Mononuclear cell (primary cell): Measurements from ENCODE around the gene STIM1. TPM values are rescaled to one million over a fixed set of nuclear protein-coding genes. Genes with fewer than 3 reads are reported as not detected.

Source experiments
- H3K27me3 ChIP-seq: 2 replicates; pipeline ENCODE4 v1.6.0; 2011; ENCODE audit warnings: low read length, control low read depth; ENCODE audit not compliant: insufficient read depth
- H3K4me1 ChIP-seq: 2 replicates; pipeline ENCODE4 v1.5.1; 2011; ENCODE audit warnings: mild to moderate bottlenecking, low read length, control low read depth; ENCODE audit not compliant: insufficient read depth
- H3K4me3 ChIP-seq: 2 replicates; pipeline ENCODE4 v1.5.1; 2011; ENCODE audit warnings: mild to moderate bottlenecking, low read length, moderate library complexity
- H3K9me3 ChIP-seq: 2 replicates; pipeline ENCODE4 v1.5.1; 2011; ENCODE audit warnings: low read depth, mild to moderate bottlenecking, control low read depth, low read length
- total RNA-seq: library from RNA; depleted of rRNA; stranded (reverse); fragments of >200 nt; gene quantifications from one replicate; pipeline ENCODE4 v1.2.3, GENCODE V29; 2012

The STIM1 gene
- total RNA-seq, 1 donor = 55.8 TPM

- Histone ChIP-seq H3K4me3 (no peak overlapping the region), H3K4me1 (peaks cover 19% of the 10 kb centered on the region)
Observed at GRCh38 chr11:3964935-3965604, 109.6 kb downstream of the STIM1 start.

GRCh38 chr11:3967695-3968094 is 112.2 kb downstream of the STIM1 start:
- no peaks in the 10 kb centered on the region for H3K9me3 ChIP-seq
- H3K4me3 ChIP-seq = no peak overlapping the region
- no peaks in the 10 kb centered on the region for H3K27me3 ChIP-seq
- peaks cover 15% of the 10 kb centered on the region for H3K4me1 ChIP-seq

More at GRCh38 chr11:3964935-3965604, 109.6 kb downstream of the STIM1 start:
- Histone ChIP-seq H3K9me3 (no peaks in the 10 kb centered on the region), H3K27me3 (no peaks in the 10 kb centered on the region)

GRCh38 chr11:3969200-3969599 is 113.7 kb downstream of the STIM1 start:
- no peaks in the 10 kb centered on the region for H3K9me3 ChIP-seq
- peaks cover 15% of the 10 kb centered on the region for H3K4me1 ChIP-seq
- no peak overlapping the region for H3K4me3 ChIP-seq
- H3K27me3 ChIP-seq = no peaks in the 10 kb centered on the region

GRCh38 chr11:3969613-3970012 is 114.1 kb downstream of the STIM1 start:
- Histone ChIP-seq H3K27me3 (no peaks in the 10 kb centered on the region), H3K9me3 (no peaks in the 10 kb centered on the region), H3K4me3 (no peak overlapping the region), H3K4me1 (peaks cover 15% of the 10 kb centered on the region)

- Histone ChIP-seq H3K27me3 (no peaks in the 10 kb centered on the region), H3K4me1 (peaks cover 17% of the 10 kb centered on the region), H3K4me3 (no peak overlapping the region), H3K9me3 (no peaks in the 10 kb centered on the region)
Observed at GRCh38 chr11:3970108-3970507, 114.6 kb downstream of the STIM1 start.

- Histone ChIP-seq H3K4me3 (no peak overlapping the region), H3K27me3 (no peaks in the 10 kb centered on the region), H3K4me1 (peaks cover 21% of the 10 kb centered on the region), H3K9me3 (no peaks in the 10 kb centered on the region)
Observed at GRCh38 chr11:3971756-3972404, 116.4 kb downstream of the STIM1 start.

- H3K27me3 ChIP-seq = no peaks in the 10 kb centered on the region
- H3K4me1 ChIP-seq = peaks cover 21% of the 10 kb centered on the region
- H3K4me3 ChIP-seq = no peak overlapping the region
- H3K9me3 ChIP-seq = no peaks in the 10 kb centered on the region
Observed at GRCh38 chr11:3972431-3972830, 117.0 kb downstream of the STIM1 start.

- Histone ChIP-seq H3K9me3 (no peaks in the 10 kb centered on the region), H3K4me3 (no peak overlapping the region), H3K4me1 (peaks cover 6% of the 10 kb centered on the region), H3K27me3 (no peaks in the 10 kb centered on the region)
Observed at GRCh38 chr11:3977078-3977477, 121.6 kb downstream of the STIM1 start.

GRCh38 chr11:3981084-3981633 is 125.7 kb downstream of the STIM1 start:
- H3K27me3 ChIP-seq = no peaks in the 10 kb centered on the region
- peaks cover 23% of the 10 kb centered on the region for H3K4me1 ChIP-seq
- no peak overlapping the region for H3K4me3 ChIP-seq
- H3K9me3 ChIP-seq = no peaks in the 10 kb centered on the region

GRCh38 chr11:3982431-3982830 is 127.0 kb downstream of the STIM1 start:
- no peak overlapping the region for H3K4me3 ChIP-seq
- peaks cover 23% of the 10 kb centered on the region for H3K4me1 ChIP-seq

GRCh38 chr11:3983101-3983500 is 127.6 kb downstream of the STIM1 start:
- Histone ChIP-seq H3K9me3 (no peaks in the 10 kb centered on the region), H3K4me1 (peaks cover 23% of the 10 kb centered on the region), H3K4me3 (no peak overlapping the region), H3K27me3 (no peaks in the 10 kb centered on the region)

More at GRCh38 chr11:3982431-3982830, 127.0 kb downstream of the STIM1 start:
- Histone ChIP-seq H3K27me3 (no peaks in the 10 kb centered on the region), H3K9me3 (no peaks in the 10 kb centered on the region)

- no peaks in the 10 kb centered on the region for H3K9me3 ChIP-seq
- H3K4me3 ChIP-seq = no peak overlapping the region
- H3K4me1 ChIP-seq = peaks cover 29% of the 10 kb centered on the region
- no peaks in the 10 kb centered on the region for H3K27me3 ChIP-seq
Observed at GRCh38 chr11:3984896-3985295, 129.4 kb downstream of the STIM1 start.

GRCh38 chr11:3985631-3986030 is 130.2 kb downstream of the STIM1 start:
- no peaks in the 10 kb centered on the region for H3K9me3 ChIP-seq
- H3K27me3 ChIP-seq = no peaks in the 10 kb centered on the region
- no peak overlapping the region for H3K4me3 ChIP-seq
- peaks cover 29% of the 10 kb centered on the region for H3K4me1 ChIP-seq

- no peaks in the 10 kb centered on the region for H3K27me3 ChIP-seq
- no peak overlapping the region for H3K4me3 ChIP-seq
- no peaks in the 10 kb centered on the region for H3K9me3 ChIP-seq
- H3K4me1 ChIP-seq = peaks cover 29% of the 10 kb centered on the region
Observed at GRCh38 chr11:3986301-3986700, 130.8 kb downstream of the STIM1 start.

GRCh38 chr11:3989276-3989920 is 133.9 kb downstream of the STIM1 start:
- Histone ChIP-seq H3K9me3 (peaks cover 7% of the 10 kb centered on the region), H3K4me3 (no peak overlapping the region)

More at GRCh38 chr11:3989276-3989920, 133.9 kb downstream of the STIM1 start:
- Histone ChIP-seq H3K4me1 (peaks cover 15% of the 10 kb centered on the region), H3K27me3 (no peaks in the 10 kb centered on the region)
